Retinal pigment epithelial cell (primary cell): ENCODE data around the gene CNIH3.

Experiments
- DNase-seq: peaks from one replicate; pipeline ENCODE4 v3.0.0-alpha.2; 2010; ENCODE audit warnings: low read depth
- H3K4me3 ChIP-seq: 2 replicates; pipeline ENCODE4 v1.5.1; 2011; ENCODE audit warnings: mild to moderate bottlenecking, low read length, control low read depth, moderate library complexity
- TF ChIP-seq, protein P1 (sequence below): conservative IDR thresholded peaks from 2 replicates; pipeline ENCODE4 v1.5.1; 2011; ENCODE audit warnings: low read depth, low read length, control low read depth, inconsistent platforms

CNIH3 gene

DNA sequence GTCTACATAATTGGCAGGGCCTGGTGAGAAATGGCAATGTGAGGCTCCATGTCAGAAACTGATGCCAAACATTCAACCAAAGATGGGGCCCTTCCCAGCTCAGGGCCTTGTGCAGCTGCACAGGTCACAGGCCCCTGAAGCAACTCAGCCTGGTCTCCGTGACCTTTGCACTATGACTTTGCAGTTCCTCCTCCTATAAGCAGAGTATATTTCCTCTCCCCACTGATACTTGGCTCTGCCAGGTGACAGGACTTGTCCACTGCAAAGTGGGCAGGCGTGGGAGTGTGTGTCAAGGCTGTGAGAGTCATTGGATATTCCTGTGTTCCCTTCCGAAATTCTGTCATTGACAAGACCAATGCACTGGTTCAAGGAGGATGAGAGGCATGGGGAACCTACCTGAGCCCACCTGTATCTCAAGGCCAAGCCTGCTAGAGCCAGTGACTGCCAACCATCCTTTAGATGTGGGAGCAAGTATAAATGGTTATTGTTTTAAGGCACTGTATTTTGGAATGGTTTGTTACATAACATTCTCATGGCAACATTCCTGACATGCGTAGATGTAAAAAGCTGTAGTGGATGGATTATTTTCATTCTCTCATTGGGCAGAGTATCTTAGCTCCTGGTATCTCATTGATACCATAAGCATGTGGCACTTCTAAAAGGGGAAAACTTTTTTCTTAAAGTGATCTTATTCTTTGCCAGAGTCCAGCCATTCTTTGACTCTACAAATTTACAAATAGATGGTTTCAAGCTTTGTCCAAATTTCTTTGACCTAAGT, 75.2 kb downstream of the CNIH3 start:
- TF ChIP-seq, protein P1, sequence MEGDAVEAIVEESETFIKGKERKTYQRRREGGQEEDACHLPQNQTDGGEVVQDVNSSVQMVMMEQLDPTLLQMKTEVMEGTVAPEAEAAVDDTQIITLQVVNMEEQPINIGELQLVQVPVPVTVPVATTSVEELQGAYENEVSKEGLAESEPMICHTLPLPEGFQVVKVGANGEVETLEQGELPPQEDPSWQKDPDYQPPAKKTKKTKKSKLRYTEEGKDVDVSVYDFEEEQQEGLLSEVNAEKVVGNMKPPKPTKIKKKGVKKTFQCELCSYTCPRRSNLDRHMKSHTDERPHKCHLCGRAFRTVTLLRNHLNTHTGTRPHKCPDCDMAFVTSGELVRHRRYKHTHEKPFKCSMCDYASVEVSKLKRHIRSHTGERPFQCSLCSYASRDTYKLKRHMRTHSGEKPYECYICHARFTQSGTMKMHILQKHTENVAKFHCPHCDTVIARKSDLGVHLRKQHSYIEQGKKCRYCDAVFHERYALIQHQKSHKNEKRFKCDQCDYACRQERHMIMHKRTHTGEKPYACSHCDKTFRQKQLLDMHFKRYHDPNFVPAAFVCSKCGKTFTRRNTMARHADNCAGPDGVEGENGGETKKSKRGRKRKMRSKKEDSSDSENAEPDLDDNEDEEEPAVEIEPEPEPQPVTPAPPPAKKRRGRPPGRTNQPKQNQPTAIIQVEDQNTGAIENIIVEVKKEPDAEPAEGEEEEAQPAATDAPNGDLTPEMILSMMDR: no peak
- DNase-seq: no peak
- H3K4me3 ChIP-seq: no peak overlapping the region

- DNase-seq: no peak
- TF ChIP-seq, protein P1: no peak
These were observed 78.9 kb downstream of the CNIH3 start for GRCh38 chr1:224694969-224695368.

GRCh38 chr1:224696021-224696420, 79.9 kb downstream of the CNIH3 start:
- H3K4me3 ChIP-seq: no peak overlapping the region
- TF ChIP-seq, protein P1: no peak
- DNase-seq: no peak

More at GRCh38 chr1:224694969-224695368, 78.9 kb downstream of the CNIH3 start:
- no peak overlapping the region for H3K4me3 ChIP-seq

GRCh38 chr1:224696891-224697765, 81.0 kb downstream of the CNIH3 start:
- DNase-seq: no peak
- H3K4me3 ChIP-seq: no peak overlapping the region
- TF ChIP-seq, protein P1: no peak

DNA sequence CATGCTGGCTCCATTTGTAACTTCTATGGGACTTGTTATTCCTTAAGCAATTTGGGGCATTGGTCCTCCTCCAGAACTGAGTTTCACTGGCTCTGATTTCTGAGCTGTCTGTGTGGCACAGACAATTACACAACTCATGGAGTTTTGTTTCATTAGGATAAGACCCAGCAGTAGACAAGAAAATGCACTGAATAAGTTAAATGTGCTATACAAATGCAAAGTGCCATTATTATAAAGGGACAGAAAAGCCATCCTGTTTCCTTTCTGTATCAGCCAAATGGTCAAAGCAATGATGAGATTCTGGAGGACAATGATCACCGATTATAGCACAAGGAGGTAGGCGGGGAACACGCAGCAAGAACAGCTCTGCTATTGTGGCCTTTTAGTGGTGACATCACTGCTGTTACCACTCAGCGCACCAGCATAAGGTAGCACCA, 81.9 kb downstream of the CNIH3 start:
- no peak for DNase-seq
- TF ChIP-seq, protein P1: no peak
- no peak overlapping the region for H3K4me3 ChIP-seq

GRCh38 chr1:224700918-224701531, 84.9 kb downstream of the CNIH3 start:
- TF ChIP-seq, protein P1: peak; percentile 55
- DNase-seq: no peak
- no peak overlapping the region for H3K4me3 ChIP-seq
